Stomach smooth muscle (tissue), 2 donors: Measurements from ENCODE around the gene GPC3.

Experiments
- H3K27ac ChIP-seq: one replicate; pipeline ENCODE4 v1.7.0; 2013; ENCODE audit warnings: mild to moderate bottlenecking, low read length, inconsistent platforms
- H3K27me3 ChIP-seq, 2 donors: one replicate each; pipeline ENCODE4 v1.7.0; 2013; ENCODE audit warnings: low read length in 2 of 2; ENCODE audit not compliant: insufficient read depth in 2 of 2, control insufficient read depth in 1 of 2
- H3K36me3 ChIP-seq, 2 donors: one replicate each; pipeline ENCODE4 v1.7.0; 2013; ENCODE audit warnings: low read length in 2 of 2; ENCODE audit not compliant: control insufficient read depth in 2 of 2, insufficient read depth in 2 of 2
- H3K4me1 ChIP-seq: one replicate; pipeline ENCODE4 v1.7.0; 2013; ENCODE audit warnings: low read length; ENCODE audit not compliant: control insufficient read depth, insufficient read depth
- H3K4me3 ChIP-seq, 2 donors: one replicate each; pipeline ENCODE4 v1.7.0; 2013; ENCODE audit warnings: low read length in 2 of 2
- H3K9ac ChIP-seq, 2 donors: one replicate each; pipeline ENCODE4 v1.7.0; 2013; ENCODE audit warnings: low read length in 2 of 2, mild to moderate bottlenecking in 1 of 2
- H3K9me3 ChIP-seq, 2 donors: one replicate each; pipeline ENCODE4 v1.7.0; 2013; ENCODE audit warnings: low read length in 2 of 2; ENCODE audit not compliant: control insufficient read depth in 2 of 2
- donor health status: healthy.
- donor health status: Pancreatic carcinoma.

The GPC3 gene

GRCh38 chrX:133983256-133983973 lies 2.0 kb downstream of the GPC3 start:
- no peak overlapping the region for H3K27ac ChIP-seq
- no peaks in the 10 kb centered on the region for H3K9me3 ChIP-seq
- H3K27me3 ChIP-seq: peaks cover 0 to 8% of the 10 kb centered on the region in 2 donors
- peaks cover 10% of the 10 kb centered on the region for H3K4me1 ChIP-seq
- H3K9ac ChIP-seq: no peak overlapping the region
- no peaks in the 10 kb centered on the region for H3K36me3 ChIP-seq
- H3K4me3 ChIP-seq: no peak overlapping the region

GRCh38 chrX:133981924-133982323 lies 3.5 kb downstream of the GPC3 start:
- Histone ChIP-seq H3K27me3 (peaks cover 0 to 3% of the 10 kb centered on the region in 2 donors), H3K4me1 (peaks cover 10% of the 10 kb centered on the region), H3K27ac (no peak overlapping the region), H3K4me3 (no peak overlapping the region), H3K36me3 (no peaks in the 10 kb centered on the region), H3K9me3 (no peaks in the 10 kb centered on the region), H3K9ac (no peak overlapping the region)

GRCh38 chrX:133980832-133981588 lies 4.4 kb downstream of the GPC3 start:
- Histone ChIP-seq H3K4me1 (peaks cover 8% of the 10 kb centered on the region), H3K27ac (no peak overlapping the region), H3K4me3 (no peak overlapping the region), H3K9me3 (no peaks in the 10 kb centered on the region), H3K36me3 (no peaks in the 10 kb centered on the region), H3K27me3 (peaks cover 0 to 2% of the 10 kb centered on the region in 2 donors), H3K9ac (no peak overlapping the region)

- no peak overlapping the region for H3K27ac ChIP-seq
- no peak overlapping the region for H3K4me3 ChIP-seq
- no peak overlapping the region for H3K9ac ChIP-seq
- peaks cover 5% of the 10 kb centered on the region for H3K4me1 ChIP-seq
- H3K27me3 ChIP-seq: no peaks in the 10 kb centered on the region
- H3K9me3 ChIP-seq: no peaks in the 10 kb centered on the region
- no peaks in the 10 kb centered on the region for H3K36me3 ChIP-seq
These were observed 5.0 kb downstream of the GPC3 start for GRCh38 chrX:133980406-133980805.

- H3K27me3 ChIP-seq: no peaks in the 10 kb centered on the region
- no peaks in the 10 kb centered on the region for H3K9me3 ChIP-seq
- peaks cover 1% of the 10 kb centered on the region for H3K4me1 ChIP-seq
- H3K27ac ChIP-seq: no peak overlapping the region
- H3K4me3 ChIP-seq: no peak overlapping the region
- H3K36me3 ChIP-seq: no peaks in the 10 kb centered on the region
- H3K9ac ChIP-seq: no peak overlapping the region
These were observed 5.7 kb downstream of the GPC3 start for GRCh38 chrX:133979641-133980230.

- H3K27ac ChIP-seq: no peak overlapping the region
- H3K36me3 ChIP-seq: no peaks in the 10 kb centered on the region
- peaks cover 0 to 3% of the 10 kb centered on the region in 2 donors for H3K27me3 ChIP-seq
- no peaks in the 10 kb centered on the region for H3K9me3 ChIP-seq
- no peak overlapping the region for H3K4me3 ChIP-seq
- no peak overlapping the region for H3K9ac ChIP-seq
- H3K4me1 ChIP-seq: no peaks in the 10 kb centered on the region
These were observed 11.7 kb downstream of the GPC3 start for GRCh38 chrX:133973704-133974103.

GRCh38 chrX:133972916-133973315 lies 12.5 kb downstream of the GPC3 start:
- H3K27ac ChIP-seq: no peak overlapping the region
- H3K9me3 ChIP-seq: no peaks in the 10 kb centered on the region
- H3K4me1 ChIP-seq: no peaks in the 10 kb centered on the region
- H3K9ac ChIP-seq: no peak overlapping the region
- H3K27me3 ChIP-seq: peaks cover 0 to 3% of the 10 kb centered on the region in 2 donors
- H3K36me3 ChIP-seq: no peaks in the 10 kb centered on the region
- H3K4me3 ChIP-seq: no peak overlapping the region

- no peaks in the 10 kb centered on the region for H3K36me3 ChIP-seq
- H3K4me1 ChIP-seq: no peaks in the 10 kb centered on the region
- peaks cover 0 to 3% of the 10 kb centered on the region in 2 donors for H3K27me3 ChIP-seq
- H3K9ac ChIP-seq: no peak overlapping the region
- no peak overlapping the region for H3K27ac ChIP-seq
- no peaks in the 10 kb centered on the region for H3K9me3 ChIP-seq
- no peak overlapping the region for H3K4me3 ChIP-seq
These were observed 13.8 kb downstream of the GPC3 start for GRCh38 chrX:133971586-133971985.

GRCh38 chrX:133970076-133970475 lies 15.3 kb downstream of the GPC3 start:
- peaks cover 0 to 7% of the 10 kb centered on the region in 2 donors for H3K27me3 ChIP-seq
- H3K36me3 ChIP-seq: no peaks in the 10 kb centered on the region
- H3K27ac ChIP-seq: no peak overlapping the region
- no peaks in the 10 kb centered on the region for H3K4me1 ChIP-seq
- no peaks in the 10 kb centered on the region for H3K9me3 ChIP-seq
- H3K4me3 ChIP-seq: no peak overlapping the region
- no peak overlapping the region for H3K9ac ChIP-seq

- Histone ChIP-seq H3K4me3 (no peak overlapping the region), H3K4me1 (no peaks in the 10 kb centered on the region), H3K27ac (no peak overlapping the region), H3K27me3 (peaks cover 0 to 7% of the 10 kb centered on the region in 2 donors), H3K9ac (no peak overlapping the region), H3K9me3 (no peaks in the 10 kb centered on the region), H3K36me3 (no peaks in the 10 kb centered on the region)
These were observed 16.2 kb downstream of the GPC3 start for GRCh38 chrX:133969191-133969590.
